Testis (tissue), 2 donors: ENCODE data around the gene SUMO2.

Experiments used
- POLR2A ChIP-seq: fragments of 450-650 bp; IDR thresholded peaks from one replicate; pipeline ENCODE4 v1.6.1; 2017; ENCODE audit warnings: antibody characterized with exemption, mild to moderate bottlenecking, moderate library complexity
- TF ChIP-seq, protein P1 (sequence below), 3 experiments: fragments of 450-650 bp in 2 of 3; fragments of 200-600 bp in 1 of 3; sonication (generic) in 1 of 3; IDR thresholded peaks; one replicate each; pipeline ENCODE4 v1.5.1; 2016 to 2019; ENCODE audit warnings: antibody characterized with exemption in 3 of 3, mild to moderate bottlenecking in 2 of 3, moderate library complexity in 1 of 3

DNA sequence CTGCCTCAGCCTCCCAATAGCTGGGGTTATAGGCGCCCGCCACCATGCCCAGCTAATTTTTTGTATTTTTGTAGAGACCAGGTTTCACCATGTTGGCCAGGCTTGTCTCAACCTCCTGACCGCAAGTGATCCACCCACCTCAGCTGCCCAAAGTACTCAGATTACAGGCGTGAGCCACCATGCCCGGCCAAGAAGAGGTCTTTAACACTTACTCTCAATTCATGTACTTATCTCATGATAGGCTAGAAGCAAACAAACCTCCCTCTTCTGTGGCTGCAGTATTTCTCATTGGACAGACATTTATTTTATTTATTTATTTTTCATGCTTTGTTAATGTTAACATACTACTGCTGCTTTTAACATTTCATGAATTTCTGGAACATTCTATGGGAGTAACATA, 44.2 kb downstream of the SUMO2 start:
- TF ChIP-seq, protein P1, sequence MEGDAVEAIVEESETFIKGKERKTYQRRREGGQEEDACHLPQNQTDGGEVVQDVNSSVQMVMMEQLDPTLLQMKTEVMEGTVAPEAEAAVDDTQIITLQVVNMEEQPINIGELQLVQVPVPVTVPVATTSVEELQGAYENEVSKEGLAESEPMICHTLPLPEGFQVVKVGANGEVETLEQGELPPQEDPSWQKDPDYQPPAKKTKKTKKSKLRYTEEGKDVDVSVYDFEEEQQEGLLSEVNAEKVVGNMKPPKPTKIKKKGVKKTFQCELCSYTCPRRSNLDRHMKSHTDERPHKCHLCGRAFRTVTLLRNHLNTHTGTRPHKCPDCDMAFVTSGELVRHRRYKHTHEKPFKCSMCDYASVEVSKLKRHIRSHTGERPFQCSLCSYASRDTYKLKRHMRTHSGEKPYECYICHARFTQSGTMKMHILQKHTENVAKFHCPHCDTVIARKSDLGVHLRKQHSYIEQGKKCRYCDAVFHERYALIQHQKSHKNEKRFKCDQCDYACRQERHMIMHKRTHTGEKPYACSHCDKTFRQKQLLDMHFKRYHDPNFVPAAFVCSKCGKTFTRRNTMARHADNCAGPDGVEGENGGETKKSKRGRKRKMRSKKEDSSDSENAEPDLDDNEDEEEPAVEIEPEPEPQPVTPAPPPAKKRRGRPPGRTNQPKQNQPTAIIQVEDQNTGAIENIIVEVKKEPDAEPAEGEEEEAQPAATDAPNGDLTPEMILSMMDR (IDR thresholded peaks at IDR 0.05) = no peak
- no peak for TF ChIP-seq POLR2A
